Activated effector memory CD4-positive, alpha-beta T cell treated with Interleukin-2 at 50 U/mL for 16 hours (primary cell): ENCODE data around the gene ANKRD52.
"Not testable (repeated sequence)": the region's sequence is repeated elsewhere in the genome, so short reads cannot be mapped to it uniquely, and the experiment has no call there.

Experiments
- DNase-seq: peaks from one replicate; pipeline ENCODE4 v3.0.0-alpha.2; 2020

ANKRD52 gene

GRCh38 chr12:56258068-56258819 lies at the start of gene ANKRD52:
Gene ANKRD52 (minus strand): TSS chr12:56258384. CDS start chr12:56258269, 115 bp downstream.
- peak; percentile 74 for DNase-seq

- no peak for DNase-seq
These were observed 49.2 kb upstream of the ANKRD52 start for GRCh38 chr12:56307221-56307965.

GRCh38 chr12:56304872-56305590 lies 46.8 kb upstream of the ANKRD52 start:
- DNase-seq: no peak

DNA sequence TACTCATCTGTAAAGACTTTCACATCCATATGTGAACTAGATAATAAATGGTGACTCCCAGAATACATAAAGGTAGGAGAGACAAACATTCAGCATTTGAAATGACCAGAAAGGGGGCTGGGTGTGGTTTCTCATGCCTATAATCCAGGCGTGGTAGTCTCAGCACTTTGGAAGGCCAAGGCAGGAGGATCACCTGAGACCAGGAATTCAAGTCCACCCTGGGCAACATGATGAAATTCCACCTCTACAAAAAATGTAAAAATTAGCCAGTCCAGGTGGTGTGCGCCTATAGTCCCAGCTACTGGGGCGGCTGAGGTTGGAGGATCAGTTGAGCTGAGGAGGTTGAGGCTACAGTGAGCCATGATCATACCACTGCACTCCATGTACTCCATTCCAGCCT lies 46.1 kb upstream of the ANKRD52 start:
- DNase-seq: no peak

- no peak for DNase-seq
These were observed 42.7 kb upstream of the ANKRD52 start for GRCh38 chr12:56300644-56301464.

GRCh38 chr12:56299853-56300643 lies 41.9 kb upstream of the ANKRD52 start, which contains the start of gene CS:
Gene CS (minus strand): TSS chr12:56300330. CDS start chr12:56300201, 129 bp downstream.
- peak; percentile 97 for DNase-seq

DNA sequence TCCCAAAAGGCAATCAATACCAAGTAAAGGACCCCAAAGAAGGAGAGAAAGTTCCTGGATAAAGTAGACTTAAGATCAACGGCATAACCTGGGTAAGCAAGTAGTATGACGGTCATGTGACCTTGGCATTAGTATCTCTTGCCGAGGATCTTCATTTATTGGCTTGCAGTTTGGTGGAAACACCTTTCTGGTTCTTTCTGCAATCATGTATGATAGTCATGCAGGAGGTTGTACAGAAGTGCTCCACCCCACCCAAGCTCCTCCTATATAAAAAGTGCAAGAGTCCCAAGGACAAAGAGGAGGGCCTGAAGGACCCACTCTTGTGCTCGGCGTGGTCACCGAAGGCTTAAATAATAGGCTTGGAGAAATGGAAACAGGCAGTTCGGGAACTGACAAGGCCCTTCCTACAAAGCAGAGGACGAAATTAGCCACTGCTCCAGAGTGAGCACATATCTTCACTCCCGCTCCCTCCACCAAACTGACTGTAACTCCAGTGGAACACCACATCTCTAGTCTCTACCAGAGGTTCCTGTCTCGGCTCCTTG lies 41.2 kb upstream of the ANKRD52 start:
- DNase-seq: no peak

GRCh38 chr12:56298828-56299227 lies 40.6 kb upstream of the ANKRD52 start:
- no peak for DNase-seq

GRCh38 chr12:56297400-56297799 lies 39.2 kb upstream of the ANKRD52 start:
- no peak for DNase-seq

DNA sequence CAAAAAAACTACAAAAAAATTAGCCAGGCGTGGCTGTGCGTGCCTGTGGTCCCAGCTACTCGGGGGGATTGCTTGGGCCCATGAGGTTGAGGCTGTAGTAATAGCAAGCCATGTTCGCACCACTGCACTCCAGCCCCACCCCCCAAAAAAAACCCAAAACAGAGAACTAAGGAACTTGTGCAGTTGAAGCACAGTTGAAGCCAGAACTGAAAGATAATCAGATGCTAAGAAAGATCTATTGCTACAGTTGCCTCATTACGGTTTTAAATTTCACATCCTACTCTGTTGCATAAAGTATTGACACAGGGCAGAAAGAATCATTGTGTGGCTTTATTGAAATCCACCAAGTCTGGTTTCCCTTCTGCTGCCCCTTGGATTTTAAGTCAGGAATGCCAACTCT lies 38.1 kb upstream of the ANKRD52 start:
- DNase-seq: no peak

DNA sequence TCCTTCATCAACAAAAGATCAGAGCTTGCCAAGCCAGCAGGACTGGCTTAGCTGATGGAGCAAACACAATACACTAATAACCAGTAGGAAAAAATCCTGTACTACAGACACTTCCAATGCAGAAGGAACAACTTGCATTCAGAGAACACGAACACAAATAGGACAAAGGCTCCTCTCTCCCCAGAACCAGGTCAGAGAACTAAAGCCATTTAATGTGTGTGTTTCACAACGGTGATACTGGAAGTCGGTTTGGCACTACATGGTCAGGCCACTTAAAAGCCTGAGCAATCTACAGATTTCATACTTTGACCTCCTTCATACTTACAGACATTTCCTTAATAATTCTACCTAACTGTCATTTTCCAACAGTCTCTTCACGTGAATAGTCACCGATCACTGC lies 35.6 kb upstream of the ANKRD52 start:
- no peak for DNase-seq

- DNase-seq: no peak
These were observed 30.7 kb upstream of the ANKRD52 start for GRCh38 chr12:56288705-56289387.

- no peak for DNase-seq
These were observed 28.1 kb upstream of the ANKRD52 start for GRCh38 chr12:56286044-56286830.

DNA sequence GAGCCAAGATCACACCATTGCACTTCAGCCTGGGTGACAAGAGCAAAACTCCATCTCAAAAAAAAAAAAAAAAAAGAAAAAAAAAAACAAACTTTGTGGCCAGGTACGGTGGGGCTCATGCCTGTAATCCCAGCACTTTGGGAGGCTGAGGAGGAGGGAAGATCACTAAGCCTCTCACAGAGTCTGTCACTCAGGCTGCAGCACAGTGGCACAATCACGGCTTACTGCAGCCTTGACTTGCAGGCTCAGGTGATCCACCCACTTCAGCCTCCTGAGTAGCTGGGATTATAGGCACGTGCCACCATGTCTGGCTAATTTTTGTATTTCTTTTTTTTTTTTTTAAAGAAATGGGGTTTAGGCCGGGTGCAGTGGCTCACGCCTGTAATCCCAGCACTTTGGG lies 26.1 kb upstream of the ANKRD52 start:
- DNase-seq: not testable (repeated sequence)

DNA sequence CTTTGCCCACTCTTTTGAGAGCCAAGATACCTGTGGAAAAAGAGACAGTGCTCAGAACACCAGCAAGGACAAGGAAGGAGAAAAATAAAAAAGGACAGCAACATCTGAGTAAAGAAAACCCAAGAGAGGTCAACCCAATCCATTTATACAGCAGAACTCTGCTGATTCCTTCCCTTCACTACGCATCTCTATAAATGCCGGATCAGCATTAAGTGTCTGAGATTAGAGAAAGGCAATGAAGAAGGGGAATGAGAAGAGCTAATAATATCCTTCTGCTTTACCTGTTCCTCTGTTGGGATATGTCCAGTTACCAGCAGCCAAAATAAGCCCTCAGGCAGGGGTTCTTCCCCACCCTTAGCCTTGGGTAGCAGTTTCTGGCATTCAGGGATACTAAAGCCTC lies 24.4 kb upstream of the ANKRD52 start:
- DNase-seq: no peak

- no peak for DNase-seq
These were observed 23.8 kb upstream of the ANKRD52 start for GRCh38 chr12:56282030-56282429.

DNA sequence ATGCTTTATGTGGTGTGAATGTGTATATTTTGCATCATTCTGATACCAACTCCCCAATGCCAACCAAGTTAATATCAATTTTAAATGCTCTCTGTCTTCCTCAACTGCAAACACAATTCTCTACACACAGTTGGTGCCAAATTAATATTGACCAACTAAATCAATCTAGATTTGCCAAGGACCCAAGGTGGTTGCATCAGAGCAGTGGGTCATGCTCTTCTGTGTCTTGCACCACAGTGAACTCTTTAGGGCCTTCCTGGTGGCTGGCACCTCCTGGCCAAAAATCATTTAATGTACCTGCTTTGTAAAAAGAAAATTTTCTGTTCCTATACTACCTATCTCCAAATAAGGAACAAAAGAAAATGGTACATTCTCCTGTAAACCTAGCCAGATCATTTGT lies 22.7 kb upstream of the ANKRD52 start:
- no peak for DNase-seq

GRCh38 chr12:56278905-56279304 lies 20.7 kb upstream of the ANKRD52 start:
- DNase-seq: no peak

DNA sequence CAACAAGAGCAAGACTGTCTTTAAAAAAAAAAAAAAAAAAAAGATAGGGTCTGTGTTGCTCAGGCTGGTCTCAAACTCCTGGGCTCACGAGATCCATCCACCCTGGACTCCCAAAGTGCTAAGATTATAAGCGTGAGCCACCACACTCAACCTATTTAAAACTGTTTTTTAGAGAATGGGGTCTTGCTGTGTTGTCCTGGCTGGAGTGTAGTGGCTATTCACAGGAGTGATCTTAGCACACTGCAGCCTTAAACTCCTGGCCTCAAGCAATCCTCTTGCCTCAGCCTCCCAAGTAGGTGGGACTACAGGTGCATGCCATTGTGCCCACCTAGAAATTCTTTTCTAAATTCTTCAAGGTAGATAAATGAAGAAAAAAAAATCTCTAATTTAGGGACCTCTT lies 16.1 kb upstream of the ANKRD52 start:
- no peak for DNase-seq

DNA sequence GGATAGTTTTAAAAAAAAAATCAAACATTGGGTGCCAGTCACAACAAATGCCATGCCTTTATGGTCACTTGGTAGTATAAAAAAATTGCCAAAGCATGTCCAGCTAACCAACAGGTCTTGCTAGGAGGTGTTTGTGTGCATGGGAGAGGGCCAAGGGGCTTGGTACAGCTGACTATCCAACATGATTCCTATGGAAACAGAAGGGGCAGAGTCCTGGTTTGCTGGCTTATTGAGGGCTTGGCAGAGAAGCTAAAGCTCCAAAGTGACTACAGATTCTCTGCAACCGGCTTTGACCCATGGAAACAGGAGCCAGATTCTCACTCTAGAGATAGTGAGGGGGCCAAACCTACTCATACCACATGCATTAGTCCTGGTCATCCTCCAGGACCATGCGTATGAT lies 14.3 kb upstream of the ANKRD52 start:
- not testable (repeated sequence) for DNase-seq
